ENCODE data around the gene KRTAP10-6.

The KRTAP10-6 gene

GRCh38 chr21:44600118-44600978, 8.0 kb upstream of the KRTAP10-6 start, which contains the start of gene KRTAP10-7:
Gene KRTAP10-7 (plus strand): TSS chr21:44600597. CDS start chr21:44600622, 25 bp downstream.
- TF ChIP-seq NFIC (IDR thresholded peaks at IDR 0.05): peak; percentile 56; the same call in 1 of the 2 replicates

GRCh38 chr21:44599264-44600029, 7.1 kb upstream of the KRTAP10-6 start:
- TF ChIP-seq REST (IDR thresholded peaks at IDR 0.05; ENCODE audit: low read depth) (no peak), CEBPB (IDR thresholded peaks at IDR 0.05) (no peak), EP300 (IDR thresholded peaks at IDR 0.05; ENCODE audit: borderline replicate concordance) (no peak), TAF1 (IDR thresholded peaks at IDR 0.05; ENCODE audit: low read depth) (no peak), FOXM1 (IDR thresholded peaks at IDR 0.05; ENCODE audit: borderline replicate concordance, low read depth) (no peak), RAD21 (IDR thresholded peaks at IDR 0.05; ENCODE audit: low read depth) (no peak), ZBTB7A (IDR thresholded peaks at IDR 0.05; ENCODE audit: low read depth) (no peak), NFIC (IDR thresholded peaks at IDR 0.05) (no peak), TEAD4 (IDR thresholded peaks at IDR 0.05) (no peak), YY1 (IDR thresholded peaks at IDR 0.05; ENCODE audit: low read depth) (no peak)
- TF ChIP-seq, protein P1, sequence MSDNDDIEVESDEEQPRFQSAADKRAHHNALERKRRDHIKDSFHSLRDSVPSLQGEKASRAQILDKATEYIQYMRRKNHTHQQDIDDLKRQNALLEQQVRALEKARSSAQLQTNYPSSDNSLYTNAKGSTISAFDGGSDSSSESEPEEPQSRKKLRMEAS (IDR thresholded peaks at IDR 0.05): no peak
- TF ChIP-seq, protein P2, sequence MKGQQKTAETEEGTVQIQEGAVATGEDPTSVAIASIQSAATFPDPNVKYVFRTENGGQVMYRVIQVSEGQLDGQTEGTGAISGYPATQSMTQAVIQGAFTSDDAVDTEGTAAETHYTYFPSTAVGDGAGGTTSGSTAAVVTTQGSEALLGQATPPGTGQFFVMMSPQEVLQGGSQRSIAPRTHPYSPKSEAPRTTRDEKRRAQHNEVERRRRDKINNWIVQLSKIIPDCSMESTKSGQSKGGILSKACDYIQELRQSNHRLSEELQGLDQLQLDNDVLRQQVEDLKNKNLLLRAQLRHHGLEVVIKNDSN (IDR thresholded peaks at IDR 0.05): no peak

DNA sequence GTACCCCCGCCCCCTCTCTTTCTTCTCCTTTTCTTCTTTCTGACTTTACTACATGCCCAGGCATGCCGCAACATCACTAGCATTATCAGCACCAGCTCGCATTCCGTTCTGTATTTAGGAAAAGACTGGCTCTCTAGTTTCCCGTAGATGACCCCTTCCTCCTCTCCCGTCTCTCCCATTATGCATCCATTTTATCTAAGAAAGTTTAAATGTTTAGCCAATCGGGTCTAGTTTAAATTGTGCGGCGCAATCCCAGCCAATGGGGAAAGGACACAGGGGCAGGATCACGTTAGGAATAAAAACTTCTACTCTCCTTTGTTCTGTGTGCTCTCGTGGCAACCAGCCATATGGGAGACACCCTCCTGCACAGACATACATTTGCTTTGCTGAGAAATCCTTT, 5.8 kb upstream of the KRTAP10-6 start:
- TF ChIP-seq NFIC (IDR thresholded peaks at IDR 0.05): no peak

DNA sequence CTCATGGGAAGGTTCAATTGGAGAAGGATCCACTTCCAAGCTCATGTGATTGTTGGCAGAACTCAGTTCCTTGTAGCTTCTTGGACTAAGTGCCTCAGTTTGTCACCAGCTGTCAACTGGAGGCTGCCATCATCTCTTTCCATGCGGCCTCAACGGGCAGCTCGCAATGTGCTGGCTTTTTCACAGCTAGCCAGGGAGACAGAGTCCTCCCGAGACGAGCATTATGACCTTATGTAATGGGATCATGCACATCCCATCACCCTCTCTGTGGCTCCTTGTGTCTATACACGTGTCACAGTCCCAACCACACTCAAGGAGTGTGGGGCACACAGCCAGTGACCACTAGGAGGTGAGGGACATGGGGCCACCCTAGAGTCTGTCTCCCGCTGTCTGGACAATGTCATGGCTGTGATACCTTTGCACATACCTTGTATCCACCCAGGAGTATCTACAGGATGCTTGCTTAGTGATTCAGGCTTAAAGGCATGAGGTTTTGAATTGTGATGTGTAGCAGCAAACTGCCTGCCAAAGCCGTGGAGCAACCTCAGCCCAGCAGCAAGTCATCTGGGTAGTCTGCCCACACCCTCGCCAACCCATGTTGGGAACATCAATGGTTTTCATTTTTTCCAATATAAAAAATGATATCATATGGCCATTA, 3.9 kb upstream of the KRTAP10-6 start:
- TF ChIP-seq NFIC (IDR thresholded peaks at IDR 0.05): peak; percentile 46; the same call in 1 of the 2 replicates
- TF ChIP-seq, protein P2 (IDR thresholded peaks at IDR 0.05): no peak
- TF ChIP-seq, protein P1 (IDR thresholded peaks at IDR 0.05): no peak; the same call in 1 of the 2 replicates
- TF ChIP-seq EP300 (IDR thresholded peaks at IDR 0.05; ENCODE audit: borderline replicate concordance): peak; percentile 69
- peak; percentile 58 for TF ChIP-seq TCF12 (IDR thresholded peaks at IDR 0.05; ENCODE audit: low read depth)
- no peak for TF ChIP-seq ZBTB7A (IDR thresholded peaks at IDR 0.05; ENCODE audit: low read depth)
- peak; percentile 78 for TF ChIP-seq TEAD4 (IDR thresholded peaks at IDR 0.05)

- TF ChIP-seq CEBPB (IDR thresholded peaks at IDR 0.05): no peak
- TF ChIP-seq TEAD4 (IDR thresholded peaks at IDR 0.05): no peak
- TF ChIP-seq FOXM1 (IDR thresholded peaks at IDR 0.05; ENCODE audit: borderline replicate concordance, low read depth): no peak
- TF ChIP-seq TAF1 (IDR thresholded peaks at IDR 0.05; ENCODE audit: low read depth): no peak
- TF ChIP-seq, protein P2 (IDR thresholded peaks at IDR 0.05): no peak
- no peak for TF ChIP-seq EGR1 (IDR thresholded peaks at IDR 0.05)
- no peak for TF ChIP-seq EP300 (IDR thresholded peaks at IDR 0.05; ENCODE audit: borderline replicate concordance)
- no peak for TF ChIP-seq CREB1 (IDR thresholded peaks at IDR 0.05; ENCODE audit: low read depth)
- TF ChIP-seq YY1 (IDR thresholded peaks at IDR 0.05; ENCODE audit: low read depth): no peak
- no peak for TF ChIP-seq REST (IDR thresholded peaks at IDR 0.05; ENCODE audit: low read depth)
- TF ChIP-seq ZBTB7A (IDR thresholded peaks at IDR 0.05; ENCODE audit: low read depth): no peak
Measured at GRCh38 chr21:44595524-44595923, 3.2 kb upstream of the KRTAP10-6 start.

Data from Ishikawa (cell line).